ENCODE results near the gene GMNC.

DNA sequence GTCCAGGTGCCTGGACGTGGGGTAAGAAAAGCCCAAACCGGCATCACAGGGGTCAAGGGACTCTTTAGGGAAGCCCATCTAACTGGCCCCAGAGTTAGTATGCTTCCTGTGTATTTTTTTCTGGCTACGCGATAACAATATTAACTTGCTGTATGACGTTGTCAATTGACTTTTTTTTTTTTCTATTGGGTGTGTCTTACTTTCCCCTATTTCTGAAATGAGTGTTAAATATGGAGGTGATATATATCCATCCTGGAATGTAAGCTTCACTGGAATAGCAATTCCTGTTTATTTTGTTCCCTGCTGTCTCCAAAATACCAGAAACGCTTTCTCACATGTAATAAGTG, 598 bp upstream of the GMNC start:
- no peak for TF ChIP-seq POLR2A (IDR thresholded peaks at IDR 0.05)
- TF ChIP-seq, protein P1, sequence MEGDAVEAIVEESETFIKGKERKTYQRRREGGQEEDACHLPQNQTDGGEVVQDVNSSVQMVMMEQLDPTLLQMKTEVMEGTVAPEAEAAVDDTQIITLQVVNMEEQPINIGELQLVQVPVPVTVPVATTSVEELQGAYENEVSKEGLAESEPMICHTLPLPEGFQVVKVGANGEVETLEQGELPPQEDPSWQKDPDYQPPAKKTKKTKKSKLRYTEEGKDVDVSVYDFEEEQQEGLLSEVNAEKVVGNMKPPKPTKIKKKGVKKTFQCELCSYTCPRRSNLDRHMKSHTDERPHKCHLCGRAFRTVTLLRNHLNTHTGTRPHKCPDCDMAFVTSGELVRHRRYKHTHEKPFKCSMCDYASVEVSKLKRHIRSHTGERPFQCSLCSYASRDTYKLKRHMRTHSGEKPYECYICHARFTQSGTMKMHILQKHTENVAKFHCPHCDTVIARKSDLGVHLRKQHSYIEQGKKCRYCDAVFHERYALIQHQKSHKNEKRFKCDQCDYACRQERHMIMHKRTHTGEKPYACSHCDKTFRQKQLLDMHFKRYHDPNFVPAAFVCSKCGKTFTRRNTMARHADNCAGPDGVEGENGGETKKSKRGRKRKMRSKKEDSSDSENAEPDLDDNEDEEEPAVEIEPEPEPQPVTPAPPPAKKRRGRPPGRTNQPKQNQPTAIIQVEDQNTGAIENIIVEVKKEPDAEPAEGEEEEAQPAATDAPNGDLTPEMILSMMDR (IDR thresholded peaks at IDR 0.05) = no peak

Data from adrenal gland (tissue), 5 donors.